GM18870 (cell line): ENCODE data around the gene TMEM212.
"Not testable (repeated sequence)": the region's sequence is repeated elsewhere in the genome, so short reads cannot be mapped to it uniquely, and the experiment has no call there.

Experiments
- ATAC-seq: cut with Tn5 transposase; IDR thresholded peaks from one replicate; pipeline ENCODE4 v1.9.1; 2021; ENCODE audit warnings: moderate library complexity; ENCODE audit not compliant: unreplicated experiment

Gene TMEM212

GRCh38 chr3:171812811-171813210 lies 30.3 kb upstream of the TMEM212 start:
- ATAC-seq, result no peak

- ATAC-seq, result no peak
Observed at GRCh38 chr3:171813278-171813896, 29.8 kb upstream of the TMEM212 start.

DNA sequence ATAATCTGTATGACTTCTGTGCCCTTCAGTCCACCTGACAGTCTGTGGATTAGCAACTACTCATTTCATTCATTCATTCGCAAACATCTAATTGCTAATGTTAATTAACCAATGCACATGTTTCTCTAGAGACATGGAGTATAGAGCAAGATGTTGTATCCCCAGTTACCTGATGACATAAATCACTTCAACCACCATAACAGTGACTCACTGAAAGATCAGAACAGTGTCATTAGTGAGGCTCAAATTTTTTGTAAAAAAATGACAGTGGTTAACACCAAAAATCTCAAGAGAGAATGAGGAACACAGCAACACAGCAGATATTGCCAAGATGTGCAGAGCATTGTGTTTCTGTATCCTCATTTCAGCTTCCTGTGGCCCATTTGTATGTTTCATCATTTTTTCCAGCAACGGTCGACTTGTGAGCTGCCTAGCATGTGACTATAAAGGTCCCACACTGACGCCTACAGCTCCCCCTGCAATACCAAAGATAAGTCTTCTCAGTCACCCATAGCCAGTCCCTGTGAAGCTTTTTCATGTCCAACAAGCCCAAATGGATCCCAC lies 29.2 kb upstream of the TMEM212 start:
- ATAC-seq, result peak; percentile 42

DNA sequence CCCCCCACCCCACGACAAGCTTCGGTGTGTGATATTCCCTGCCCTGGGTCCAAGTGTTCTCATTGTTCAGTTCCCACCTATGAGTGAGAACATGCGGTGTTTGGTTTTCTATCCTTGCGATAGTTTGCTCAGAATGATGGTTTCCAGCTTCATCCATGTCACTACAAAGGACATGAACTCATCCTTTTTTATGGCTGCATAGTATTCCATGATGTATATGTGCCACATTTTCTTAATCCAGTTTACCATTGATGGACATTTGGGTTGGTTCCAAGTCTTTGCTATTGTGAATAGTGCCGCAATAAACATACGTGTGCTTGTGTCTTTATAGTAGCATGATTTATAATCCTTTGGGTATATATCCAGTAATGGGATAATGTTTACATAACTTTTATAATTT lies 28.5 kb upstream of the TMEM212 start:
- not testable (repeated sequence) for ATAC-seq

DNA sequence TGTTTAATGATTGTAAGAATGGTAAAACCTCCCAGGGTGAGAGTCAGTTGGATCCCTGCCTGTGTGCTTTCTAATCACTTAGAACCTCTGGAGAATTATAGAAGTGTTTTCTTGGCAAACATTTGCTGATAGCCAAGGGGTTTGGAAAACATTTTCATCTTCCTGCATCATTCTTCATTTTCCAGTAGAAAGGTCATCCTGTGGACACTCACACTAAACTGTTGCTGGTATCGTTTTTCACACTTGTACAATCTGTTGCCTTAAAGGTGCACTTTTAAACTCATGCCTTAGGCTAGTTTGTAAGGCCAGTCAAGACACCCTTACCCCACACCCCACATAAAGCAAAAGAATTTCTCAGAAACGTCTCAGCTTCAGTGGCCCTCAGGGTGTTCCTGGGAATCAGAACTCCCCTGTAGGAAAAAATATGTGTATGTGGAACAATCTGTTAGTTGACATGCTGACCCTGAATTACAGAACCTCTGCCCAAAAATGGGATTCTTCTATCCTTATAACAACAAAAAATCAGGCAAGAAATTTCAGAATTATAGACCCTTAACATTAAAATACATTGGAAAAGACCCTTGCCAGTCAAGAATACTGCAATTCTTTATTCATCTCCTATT lies 27.1 kb upstream of the TMEM212 start:
- ATAC-seq, result no peak

DNA sequence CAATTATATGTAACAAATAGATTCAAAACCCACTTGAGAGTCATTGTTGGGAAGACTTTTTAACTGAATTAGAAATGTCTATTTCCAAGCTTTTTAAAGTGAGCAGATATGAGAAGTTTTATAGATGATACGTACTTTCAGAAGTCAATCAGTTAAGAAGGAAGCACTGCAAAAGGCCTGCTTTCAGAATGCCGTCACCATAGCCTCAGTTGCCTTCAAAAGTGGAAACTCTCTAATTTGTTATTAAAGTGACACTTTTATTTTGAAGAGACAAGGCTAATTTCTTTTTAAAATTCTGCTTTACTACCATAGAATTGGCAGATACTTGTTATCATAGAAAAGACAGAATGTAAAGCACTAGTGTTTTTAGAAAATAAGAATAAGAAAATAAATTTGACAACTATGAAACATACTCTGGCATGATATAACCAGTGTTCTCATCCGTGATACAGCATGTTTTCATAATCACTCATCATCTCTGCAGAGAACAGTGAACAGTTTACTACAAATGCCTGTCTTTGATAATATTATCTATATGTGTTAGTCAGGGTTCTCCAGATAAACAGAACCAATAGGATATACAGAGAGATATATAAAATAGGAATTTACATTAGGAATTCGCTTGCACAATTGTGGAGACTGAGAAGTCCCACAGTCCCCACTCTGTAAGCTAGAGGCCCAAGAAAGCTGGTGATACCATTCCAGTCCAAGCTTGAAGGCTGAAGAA lies 25.9 kb upstream of the TMEM212 start:
- ATAC-seq, result no peak

DNA sequence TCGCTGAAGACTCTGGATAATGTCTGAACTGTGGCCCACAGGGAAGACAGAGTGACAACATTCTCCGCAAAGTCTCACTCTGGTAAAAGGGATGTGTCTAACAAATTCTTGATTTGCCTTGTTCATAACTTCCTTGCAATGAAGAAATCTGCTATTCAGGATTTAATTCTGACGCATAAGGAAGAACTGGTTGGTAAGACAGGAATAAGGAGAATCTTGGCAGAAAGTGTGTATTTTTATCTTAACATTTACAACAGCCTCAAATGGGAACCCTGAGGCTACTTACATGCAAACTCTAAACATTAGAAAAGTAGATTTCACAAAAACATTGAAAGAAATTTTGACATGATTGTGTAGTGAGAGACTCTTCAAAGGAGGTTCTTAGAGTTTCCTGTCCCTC lies 22.1 kb upstream of the TMEM212 start:
- no peak for ATAC-seq

GRCh38 chr3:171821778-171822358 lies 21.3 kb upstream of the TMEM212 start:
- no peak for ATAC-seq

DNA sequence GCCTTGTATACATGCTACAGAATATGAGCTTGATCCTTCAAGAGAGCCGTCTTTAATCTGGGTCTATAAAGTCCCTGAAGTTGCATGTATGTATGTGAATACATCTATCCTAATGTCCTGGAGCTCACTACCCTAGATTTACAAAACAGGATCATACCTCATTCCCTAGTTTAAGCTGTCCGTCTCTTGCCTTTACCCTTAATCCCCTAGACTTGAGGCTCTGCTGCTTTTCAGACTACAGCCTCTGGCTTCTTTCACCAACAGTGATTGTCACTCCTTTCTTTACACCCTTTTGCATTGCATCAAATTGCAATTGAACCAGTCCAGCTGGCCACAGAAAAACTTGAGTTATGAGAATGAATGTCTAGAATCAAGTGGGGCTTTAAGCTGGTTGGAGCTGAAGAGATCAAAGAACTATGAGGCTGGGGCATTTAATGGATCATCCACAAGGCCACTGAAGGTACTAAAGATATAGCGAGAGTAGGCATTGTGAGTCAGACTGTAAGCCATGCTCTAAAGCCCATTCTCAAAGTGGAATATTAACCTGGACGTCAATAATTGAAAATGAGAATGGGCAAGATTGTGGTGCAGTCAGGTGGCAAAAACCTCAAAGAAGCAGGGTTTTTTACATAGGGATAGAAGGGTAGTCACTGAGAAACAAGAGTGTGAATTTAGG lies 20.6 kb upstream of the TMEM212 start:
- ATAC-seq, result peak; percentile 77

- no peak for ATAC-seq
Observed at GRCh38 chr3:171824116-171824515, 19.0 kb upstream of the TMEM212 start.

DNA sequence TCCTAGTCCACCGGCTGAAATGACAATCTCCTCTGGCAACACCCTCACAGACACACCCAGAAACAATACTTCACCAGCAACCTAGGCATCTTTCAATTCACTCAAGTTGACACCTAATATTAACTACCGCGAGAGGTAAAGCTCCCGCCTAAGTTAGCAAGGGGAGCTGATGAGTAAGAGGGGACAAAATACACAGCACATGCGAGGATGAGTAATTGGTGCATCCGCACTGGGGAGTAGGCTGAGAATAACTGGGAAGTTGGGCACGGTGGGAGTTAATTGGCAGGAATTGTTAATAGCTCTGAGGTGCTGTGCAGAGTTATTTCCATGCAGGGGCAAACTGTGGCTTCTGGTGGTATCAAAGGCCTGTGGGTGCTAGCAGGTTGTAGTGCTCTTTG lies 18.3 kb upstream of the TMEM212 start:
- no peak for ATAC-seq

GRCh38 chr3:171825222-171825828 lies 17.8 kb upstream of the TMEM212 start:
- no peak for ATAC-seq

DNA sequence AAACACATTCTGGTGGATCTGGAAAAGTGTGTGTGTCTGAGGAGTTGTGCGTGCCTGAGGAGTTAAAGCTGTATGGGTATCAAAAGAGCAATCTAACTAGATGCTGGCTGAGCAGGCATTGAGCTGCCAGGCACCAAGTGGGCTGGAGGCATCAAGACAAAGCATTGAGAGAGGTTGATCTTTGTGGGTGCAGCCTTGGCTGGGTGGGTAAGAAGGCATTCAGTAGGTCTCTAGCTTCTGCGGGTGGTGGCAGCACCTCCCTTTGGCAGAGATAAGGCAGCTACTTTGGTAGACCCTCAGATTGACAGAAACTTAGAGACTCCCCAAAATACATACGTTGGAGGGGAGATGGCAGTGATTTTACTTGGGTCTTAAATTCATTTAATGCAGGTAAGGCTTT lies 15.8 kb upstream of the TMEM212 start:
- no peak for ATAC-seq

GRCh38 chr3:171827836-171828458 lies 15.2 kb upstream of the TMEM212 start:
- no peak for ATAC-seq

GRCh38 chr3:171828902-171829770 lies 14.0 kb upstream of the TMEM212 start:
- ATAC-seq, result no peak

- ATAC-seq, result no peak
Observed at GRCh38 chr3:171829841-171830517, 13.2 kb upstream of the TMEM212 start.

GRCh38 chr3:171830518-171830875 lies 12.7 kb upstream of the TMEM212 start:
- ATAC-seq, result no peak

GRCh38 chr3:171831936-171832335 lies 11.2 kb upstream of the TMEM212 start:
- no peak for ATAC-seq

DNA sequence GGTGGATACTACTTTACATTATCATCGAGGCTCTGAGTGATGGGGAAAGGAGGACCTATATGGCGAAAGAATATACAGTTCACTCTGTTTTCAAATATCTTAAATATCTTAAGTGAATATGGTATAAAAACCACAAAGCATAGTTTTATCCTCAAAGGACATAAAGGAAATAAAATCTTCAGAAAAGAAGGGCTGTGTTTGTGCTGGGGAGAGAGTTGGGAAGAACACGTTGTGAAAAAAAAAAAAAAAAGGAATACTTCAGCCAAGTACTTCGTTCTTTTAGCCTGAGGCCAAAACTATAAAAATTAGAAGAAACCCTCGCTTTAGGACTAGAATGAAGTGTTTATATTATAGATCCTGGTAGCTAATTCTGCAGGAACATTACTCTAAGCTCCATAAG lies 10.2 kb upstream of the TMEM212 start:
- ATAC-seq, result no peak
